PC-9 (cell line): ENCODE measurements around the gene FCSK. TPM values are rescaled to one million over a fixed set of nuclear protein-coding genes. Genes with fewer than 3 reads are reported as not detected.

ENCODE experiments used
- BruUV-seq: library from RNA; stranded (reverse); fragments of 400-500 nt; replicated peaks from 2 replicates; lab custom pipeline; 2021; lab: Mats Ljungman, UMichigan
- CTCF ChIA-PET: fragments of 300-600 bp; sonication (Branson Sonifier 250); formaldehyde crosslinking; loops from one replicate; lab custom pipeline; 2022; ENCODE audit warnings: antibody characterized with exemption; lab: Charles Lee
- POLR2A ChIA-PET: fragments of 300-600 bp; sonication (Branson Sonifier 250); formaldehyde crosslinking; loops from one replicate; lab custom pipeline; 2022; ENCODE audit warnings: antibody characterized with exemption; ENCODE audit not compliant: unreplicated experiment; lab: Charles Lee
- DNase-seq, 2 experiments: peaks; one replicate each; pipeline versions ENCODE4 v3.0.0 to v3.0.0-alpha.2; 2015 to 2022; ENCODE audit warnings: mixed read lengths in 1 of 2
- H2AFZ ChIP-seq: fragments of 200-600 bp; sonication (generic); 2 replicates; pipeline ENCODE4 v1.8.1; 2017; ENCODE audit warnings: antibody characterized with exemption
- H3F3A ChIP-seq: fragments of 200-600 bp; sonication (generic); 2 replicates; pipeline ENCODE4 v1.8.1; 2017; ENCODE audit warnings: antibody characterized with exemption, mild to moderate bottlenecking, low read depth; ENCODE audit not compliant: insufficient read depth
- H3K27ac ChIP-seq: fragments of 200-600 bp; sonication (generic); 2 replicates; pipeline ENCODE4 v1.6.1; 2016; ENCODE audit warnings: mixed run types
- H3K27me3 ChIP-seq: fragments of 200-600 bp; sonication (generic); 2 replicates; pipeline ENCODE4 v1.6.1; 2016; ENCODE audit warnings: low read depth, mixed run types; ENCODE audit not compliant: insufficient read depth
- H3K36me3 ChIP-seq: fragments of 200-600 bp; sonication (generic); 2 replicates; pipeline ENCODE4 v1.6.1; 2016; ENCODE audit warnings: low read depth, mixed run types
- H3K4me1 ChIP-seq: fragments of 200-600 bp; sonication (generic); replicated peaks from 2 replicates; pipeline ENCODE4 v1.6.1; 2016; ENCODE audit warnings: mixed run types; ENCODE audit not compliant: insufficient read depth
- H3K4me2 ChIP-seq: fragments of 200-600 bp; sonication (generic); 2 replicates; pipeline ENCODE4 v1.6.1; 2017; ENCODE audit warnings: mixed run types
- H3K4me3 ChIP-seq: fragments of 200-600 bp; sonication (generic); 2 replicates; pipeline ENCODE4 v1.6.1; 2016; ENCODE audit warnings: mixed run types
- H3K79me2 ChIP-seq: fragments of 200-600 bp; sonication (generic); 2 replicates; pipeline ENCODE4 v1.6.1; 2017; ENCODE audit warnings: low read depth, mixed run types
- H3K9me2 ChIP-seq: fragments of 200-600 bp; sonication (generic); 2 replicates; pipeline ENCODE4 v1.8.1; 2017; ENCODE audit warnings: mild to moderate bottlenecking; ENCODE audit not compliant: insufficient read depth
- H3K9me3 ChIP-seq: fragments of 200-600 bp; sonication (generic); 2 replicates; pipeline ENCODE4 v1.8.1; 2016; ENCODE audit warnings: low read depth; ENCODE audit not compliant: insufficient read depth
- H4K20me1 ChIP-seq: fragments of 200-600 bp; sonication (generic); 2 replicates; pipeline ENCODE4 v1.8.1; 2017; ENCODE audit not compliant: insufficient read depth
- CTCF ChIP-seq: fragments of 200-600 bp; sonication (generic); conservative IDR thresholded peaks from 2 replicates; pipeline ENCODE4 v1.6.1; 2017; ENCODE audit warnings: mixed run types, antibody characterized with exemption, mild to moderate bottlenecking, moderate library complexity
- EZH2 ChIP-seq: fragments of 200-600 bp; sonication (generic); IDR thresholded peaks from 2 replicates; pipeline ENCODE4 v1.8.0; 2017; ENCODE audit warnings: antibody characterized with exemption, low read depth
- intact Hi-C: fragments of 100-400 bp; cut with micrococcal nuclease; formaldehyde crosslinking; loops from one replicate; pipeline ENCODE4 v1.10.0; 2022; ENCODE audit not compliant: unreplicated experiment
- total RNA-seq: library from RNA; stranded (reverse); gene quantifications from 2 replicates; pipeline ENCODE4 v1.2.3, GENCODE V29; 2021

Gene FCSK
- total RNA-seq, 1 experiment from 2014 or later: 17.0 TPM

- Histone ChIP-seq H3K9me3 (no peaks in the 10 kb centered on the region), H3K27ac (no peak overlapping the region), H3K4me1 (no peaks in the 10 kb centered on the region), H3K9me2 (no peaks in the 10 kb centered on the region), H2AFZ (no peak overlapping the region), H3K36me3 (peaks cover 16% of the 10 kb centered on the region; the same call in 1 of the 2 replicates), H3K79me2 (no peaks in the 10 kb centered on the region), H3K4me3 (no peak overlapping the region), H3K27me3 (no peaks in the 10 kb centered on the region), H4K20me1 (no peaks in the 10 kb centered on the region), H3F3A (no peaks in the 10 kb centered on the region; the same call in 1 of the 2 replicates), H3K4me2 (no peak overlapping the region)
- no peak for DNase-seq
- ChIA-PET POLR2A (no interaction called here), CTCF (no interaction called here)
- no TSS peak for BruUV-seq
- TF ChIP-seq CTCF (no peak), EZH2 (no peak)
- intact Hi-C loops: no loop called here
These were observed 42.1 kb downstream of the FCSK start for GRCh38 chr16:70496513-70496912.

- no peak overlapping the region for H3K4me2 ChIP-seq
- no peaks in the 10 kb centered on the region for H3K27me3 ChIP-seq
- no TSS peak for BruUV-seq
- POLR2A ChIA-PET: no interaction called here
- no peak overlapping the region for H3K27ac ChIP-seq
- no peaks in the 10 kb centered on the region for H3K9me2 ChIP-seq
- DNase-seq: no peak
- intact Hi-C loops: no loop called here
- peak; percentile 45; the same call in 1 of the 2 replicates for TF ChIP-seq CTCF
- TF ChIP-seq EZH2: no peak
- H3K9me3 ChIP-seq: no peaks in the 10 kb centered on the region
- CTCF ChIA-PET: interaction anchor here (0.6 kb wide), 1 partner anchor 20 kb away, joined by 4 read pairs; no protein-coding TSS in a partner anchor
- H2AFZ ChIP-seq: no peak overlapping the region
- H3F3A ChIP-seq: peaks cover 10% of the 10 kb centered on the region; the same call in 1 of the 2 replicates
- no peaks in the 10 kb centered on the region for H3K79me2 ChIP-seq
- no peak overlapping the region for H3K4me3 ChIP-seq
- H3K4me1 ChIP-seq: no peaks in the 10 kb centered on the region
- no peaks in the 10 kb centered on the region for H4K20me1 ChIP-seq
- 0 out of 2 replicates have a peak, but pooled peaks cover 8% of the 10 kb centered on the region for H3K36me3 ChIP-seq
These were observed 54.4 kb downstream of the FCSK start for GRCh38 chr16:70508752-70509151.

DNA sequence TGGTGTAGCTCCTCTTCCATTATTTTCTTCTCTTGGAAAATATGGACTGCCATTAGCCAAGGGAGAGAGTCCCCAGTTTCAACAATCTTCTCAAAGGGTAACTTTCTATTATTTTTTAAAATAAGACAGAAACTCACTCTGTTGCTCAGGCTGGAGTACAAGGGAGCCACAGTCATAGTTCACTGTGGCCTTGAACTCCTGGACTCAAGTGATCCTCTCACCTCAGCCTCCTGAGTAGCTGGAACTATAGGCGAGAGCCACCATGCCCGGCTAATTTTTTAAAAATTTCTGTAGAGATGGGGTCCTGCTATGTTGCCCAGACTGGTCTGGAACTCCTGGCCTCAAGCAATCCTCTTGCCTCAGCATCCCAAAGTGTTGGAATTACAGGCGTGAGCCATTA is 55.8 kb downstream of the FCSK start:
- no peak for DNase-seq
- Histone ChIP-seq H3F3A (peaks cover 10% of the 10 kb centered on the region; the same call in 1 of the 2 replicates), H3K36me3 (0 out of 2 replicates have a peak, but pooled peaks cover 13% of the 10 kb centered on the region), H3K79me2 (no peaks in the 10 kb centered on the region), H2AFZ (no peak overlapping the region), H3K4me3 (no peak overlapping the region), H3K4me2 (no peak overlapping the region), H3K4me1 (no peaks in the 10 kb centered on the region), H3K27me3 (no peaks in the 10 kb centered on the region), H3K27ac (no peak overlapping the region), H4K20me1 (no peaks in the 10 kb centered on the region), H3K9me2 (no peaks in the 10 kb centered on the region), H3K9me3 (no peaks in the 10 kb centered on the region)
- TF ChIP-seq EZH2: no peak
- TF ChIP-seq CTCF: no peak
- ChIA-PET POLR2A (no interaction called here), CTCF (no interaction called here)
- no TSS peak for BruUV-seq
- intact Hi-C loops: no loop called here
